Activated B cell treated with CpG ODN at 0.5 μM for 24 hours (primary cell): ENCODE results near the gene MT1B. TPM values are rescaled to one million over a fixed set of nuclear protein-coding genes. Genes with fewer than 3 reads are reported as not detected.
"Not testable (repeated sequence)": the region's sequence is repeated elsewhere in the genome, so short reads cannot be mapped to it uniquely, and the experiment has no call there.

Source experiments
- ATAC-seq: fragments of 200-7000 bp; cut with Tn5 transposase; one replicate; pipeline ENCODE4 v1.10.0; 2021; ENCODE audit warnings: low read depth, mild to moderate bottlenecking, moderate library complexity
- CTCF ChIA-PET: fragments of 350-600 bp; sonication (Branson Sonifier 250); formaldehyde crosslinking; loops from one replicate; lab custom pipeline; 2021; ENCODE audit warnings: antibody characterized with exemption; lab: Charles Lee
- POLR2A ChIA-PET: fragments of 350-600 bp; sonication (Branson Sonifier 250); formaldehyde crosslinking; loops from one replicate; lab custom pipeline; 2021; ENCODE audit warnings: antibody characterized with exemption; lab: Charles Lee
- DNase-seq: peaks from one replicate; pipeline ENCODE4 v3.0.0; 2022
- H3K27ac Mint-ChIP-seq: one replicate; pipeline ENCODE4 v1.8.0; 2020; ENCODE audit warnings: mixed read lengths
- H3K27me3 Mint-ChIP-seq: one replicate; pipeline ENCODE4 v1.8.0; 2021; ENCODE audit warnings: mixed read lengths
- H3K36me3 Mint-ChIP-seq: one replicate; pipeline ENCODE4 v1.8.0; 2021; ENCODE audit warnings: low read depth, mixed read lengths
- H3K4me1 Mint-ChIP-seq: one replicate; pipeline ENCODE4 v1.8.0; 2021; ENCODE audit warnings: mixed read lengths
- H3K4me3 Mint-ChIP-seq: one replicate; pipeline ENCODE4 v1.8.0; 2020; ENCODE audit warnings: mild to moderate bottlenecking, mixed read lengths
- H3K9me3 Mint-ChIP-seq: one replicate; pipeline ENCODE4 v1.8.0; 2020; ENCODE audit warnings: mixed read lengths
- intact Hi-C: fragments of 100-400 bp; cut with micrococcal nuclease; formaldehyde crosslinking; loops from one replicate; pipeline ENCODE4 v1.15.1; 2024
- total RNA-seq: library from RNA; stranded (reverse); gene quantifications from 2 replicates; pipeline ENCODE4 v1.2.3, GENCODE V29; 2022
- TF ChIP-seq, protein P1 (sequence below): fragments of 200-600 bp; IDR thresholded peaks from one replicate; pipeline ENCODE4 v1.8.0; 2022; ENCODE audit warnings: antibody characterized with exemption, mild to moderate bottlenecking

Gene MT1B
- total RNA-seq, 1 donor from 2014 or later, result not detected

DNA sequence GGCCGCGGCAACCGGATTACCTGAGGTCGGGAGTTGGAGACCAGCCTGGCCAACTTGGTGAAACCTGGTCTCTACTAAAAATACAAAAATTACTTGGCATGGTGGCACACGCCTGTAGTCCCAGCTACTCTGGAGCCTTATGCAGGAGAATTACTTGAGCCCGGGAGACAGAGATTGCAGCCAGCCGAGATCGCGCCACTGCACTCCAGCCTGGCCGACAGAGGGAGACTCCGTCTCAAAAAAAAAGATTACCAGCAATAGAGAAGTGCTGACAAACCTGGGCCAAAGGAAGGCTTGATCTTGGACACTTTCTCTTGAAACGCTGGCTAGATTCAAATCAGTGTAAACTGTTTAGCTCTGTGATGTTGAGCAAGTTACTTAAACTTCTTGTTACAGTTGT lies 22.2 kb downstream of the MT1B start:
- Mint-ChIP-seq H3K9me3 (no peaks in the 10 kb centered on the region), H3K4me1 (peaks cover 11% of the 10 kb centered on the region), H3K4me3 (no peak overlapping the region), H3K27me3 (peaks cover 58% of the 10 kb centered on the region), H3K36me3 (no peaks in the 10 kb centered on the region), H3K27ac (no peak overlapping the region)
- intact Hi-C loops, result loop anchor here (1.0 to 5.0 kb wide), 2 partner anchors 28 to 42 kb away; partner anchors contain the start of gene MT1M
- POLR2A ChIA-PET, result no interaction called here
- peak; percentile 61 for ATAC-seq
- TF ChIP-seq, protein P1, sequence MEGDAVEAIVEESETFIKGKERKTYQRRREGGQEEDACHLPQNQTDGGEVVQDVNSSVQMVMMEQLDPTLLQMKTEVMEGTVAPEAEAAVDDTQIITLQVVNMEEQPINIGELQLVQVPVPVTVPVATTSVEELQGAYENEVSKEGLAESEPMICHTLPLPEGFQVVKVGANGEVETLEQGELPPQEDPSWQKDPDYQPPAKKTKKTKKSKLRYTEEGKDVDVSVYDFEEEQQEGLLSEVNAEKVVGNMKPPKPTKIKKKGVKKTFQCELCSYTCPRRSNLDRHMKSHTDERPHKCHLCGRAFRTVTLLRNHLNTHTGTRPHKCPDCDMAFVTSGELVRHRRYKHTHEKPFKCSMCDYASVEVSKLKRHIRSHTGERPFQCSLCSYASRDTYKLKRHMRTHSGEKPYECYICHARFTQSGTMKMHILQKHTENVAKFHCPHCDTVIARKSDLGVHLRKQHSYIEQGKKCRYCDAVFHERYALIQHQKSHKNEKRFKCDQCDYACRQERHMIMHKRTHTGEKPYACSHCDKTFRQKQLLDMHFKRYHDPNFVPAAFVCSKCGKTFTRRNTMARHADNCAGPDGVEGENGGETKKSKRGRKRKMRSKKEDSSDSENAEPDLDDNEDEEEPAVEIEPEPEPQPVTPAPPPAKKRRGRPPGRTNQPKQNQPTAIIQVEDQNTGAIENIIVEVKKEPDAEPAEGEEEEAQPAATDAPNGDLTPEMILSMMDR, result no peak
- CTCF ChIA-PET, result interaction anchor here (1.2 kb wide), 1 partner anchor 28 kb away, joined by 11 read pairs; no protein-coding TSS in a partner anchor
- no peak for DNase-seq

DNA sequence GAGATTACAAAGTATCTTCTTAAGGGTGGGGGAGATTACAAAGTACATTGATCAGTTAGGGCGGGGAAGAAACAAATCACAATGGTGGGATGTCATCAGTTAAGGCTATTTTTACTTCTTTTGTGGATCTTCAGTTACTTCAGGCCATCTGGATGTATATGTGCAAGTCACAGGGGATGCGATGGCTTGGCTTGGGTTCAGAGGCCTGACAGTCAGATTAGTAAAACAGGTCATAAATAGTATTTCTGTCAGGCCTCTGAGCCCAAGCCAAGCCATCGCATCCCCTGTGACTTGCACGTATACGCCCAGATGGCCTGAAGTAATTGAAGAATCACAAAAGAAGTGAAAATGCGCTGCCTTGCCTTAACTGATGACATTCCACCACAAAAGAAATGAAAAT lies 22.9 kb downstream of the MT1B start:
- intact Hi-C loops, result loop anchor here (1.0 to 5.0 kb wide), 2 partner anchors 28 to 42 kb away; partner anchors contain the start of gene MT1M
- CTCF ChIA-PET, H3K9me3 Mint-ChIP-seq, DNase-seq, ATAC-seq, POLR2A ChIA-PET, H3K4me3 Mint-ChIP-seq, H3K27ac Mint-ChIP-seq, H3K36me3 Mint-ChIP-seq: not testable (repeated sequence)
- H3K27me3 Mint-ChIP-seq, result peaks cover 52% of the 10 kb centered on the region
- H3K4me1 Mint-ChIP-seq, result peaks cover 11% of the 10 kb centered on the region

DNA sequence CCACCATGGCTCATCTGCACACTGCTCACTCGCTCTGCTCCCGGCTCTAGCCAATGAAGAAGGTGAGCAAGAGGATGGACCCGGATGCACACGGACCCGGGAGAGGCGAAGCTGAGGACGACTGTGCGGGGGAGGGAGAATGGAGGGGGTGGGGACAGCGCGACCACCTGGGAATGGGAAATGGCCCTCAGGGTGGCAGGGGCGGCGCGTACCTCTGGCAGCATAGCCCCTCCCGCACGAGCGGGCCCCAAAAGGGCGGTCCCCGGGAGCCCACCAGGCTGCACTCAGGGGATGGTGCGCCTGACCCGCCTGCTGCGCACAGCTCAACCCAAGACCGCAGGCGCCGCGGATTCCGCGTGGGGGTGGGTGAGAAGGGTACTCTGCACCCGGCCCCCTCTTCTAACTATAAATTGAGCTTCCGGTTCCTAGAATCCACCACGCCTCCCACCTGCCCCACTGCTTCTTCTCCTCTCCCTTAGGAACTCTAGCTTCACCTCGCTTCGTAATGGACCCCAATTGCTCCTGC lies 24.1 kb downstream of the MT1B start:
- TF ChIP-seq, protein P1, result no peak
- Mint-ChIP-seq H3K36me3 (no peaks in the 10 kb centered on the region), H3K4me1 (peaks cover 11% of the 10 kb centered on the region), H3K9me3 (no peaks in the 10 kb centered on the region), H3K27ac (no peak overlapping the region), H3K27me3 (peaks cover 41% of the 10 kb centered on the region), H3K4me3 (peak overlapping the region; percentile 20)
- intact Hi-C loops, result no loop called here
- ATAC-seq (peak; percentile 34), DNase-seq (no peak)
- ChIA-PET CTCF (interaction anchor here (0.6 to 1.2 kb wide), 2 partner anchors 21 to 733 kb away, joined by 4 to 5 read pairs; no protein-coding TSS in a partner anchor), POLR2A (interaction anchor here (1.5 kb wide), 1 partner anchor 26 kb away, joined by 3 read pairs; no protein-coding TSS in a partner anchor)

DNA sequence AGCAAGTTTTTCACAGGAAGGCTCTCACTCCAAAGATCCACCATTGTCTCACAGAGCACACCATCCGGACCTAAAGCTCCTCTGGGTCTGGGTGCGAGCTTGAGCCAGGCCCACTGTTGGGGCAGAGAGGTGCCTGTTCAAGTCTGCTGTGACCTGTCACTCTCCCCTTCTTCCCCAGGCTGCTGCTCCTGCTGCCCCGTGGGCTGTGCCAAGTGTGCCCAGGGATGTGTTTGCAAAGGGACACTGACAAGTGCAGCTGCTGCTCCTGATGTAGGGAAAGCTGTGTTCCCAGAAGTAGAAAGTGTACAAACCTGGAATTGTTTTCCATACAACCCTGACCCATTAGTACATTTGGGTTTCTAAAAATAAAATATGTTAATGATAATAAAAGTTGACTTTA lies 25.8 kb downstream of the MT1B start:
- Mint-ChIP-seq H3K9me3 (no peaks in the 10 kb centered on the region), H3K27ac (no peak overlapping the region), H3K36me3 (no peaks in the 10 kb centered on the region), H3K27me3 (peaks cover 32% of the 10 kb centered on the region), H3K4me1 (peaks cover 19% of the 10 kb centered on the region), H3K4me3 (no peak overlapping the region)
- CTCF ChIA-PET, result interaction anchor here (1.9 kb wide), 1 partner anchor 25 kb away, joined by 9 read pairs; no protein-coding TSS in a partner anchor
- ATAC-seq (no peak), DNase-seq (no peak)
- intact Hi-C loops, result no loop called here
- TF ChIP-seq, protein P1, result no peak
- POLR2A ChIA-PET, result no interaction called here

DNA sequence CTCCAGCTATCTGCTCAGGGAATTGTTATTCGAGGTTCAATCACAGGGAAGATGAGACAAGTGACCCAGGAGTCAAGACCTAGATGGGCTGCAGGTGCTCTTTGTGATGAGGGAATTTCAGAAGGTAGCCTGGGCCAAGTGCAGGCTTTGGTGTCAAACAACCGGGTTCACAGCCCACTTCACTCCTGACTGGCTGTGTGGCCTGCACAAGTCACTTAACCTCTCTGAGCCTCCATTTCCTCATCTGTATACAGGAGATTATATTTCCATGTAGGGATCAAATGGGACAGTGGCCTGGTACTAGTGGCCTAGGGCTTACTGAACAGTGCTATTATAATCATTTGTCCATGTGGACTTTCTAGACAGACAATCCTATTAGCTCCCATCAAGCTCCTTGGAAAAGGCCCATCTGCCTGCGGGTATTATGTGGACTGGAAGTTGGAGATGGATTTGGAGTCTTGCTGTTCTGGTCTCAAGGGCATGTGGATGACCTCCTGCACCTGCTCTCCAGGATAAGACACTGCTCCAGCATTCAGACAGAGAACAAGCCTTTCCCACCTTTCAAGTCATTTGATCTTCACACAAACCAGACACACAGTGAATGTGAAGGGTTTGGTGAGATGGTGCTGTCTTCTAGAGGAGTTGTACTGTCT lies 27.5 kb downstream of the MT1B start:
- TF ChIP-seq, protein P1, result no peak
- ATAC-seq (no peak), DNase-seq (no peak)
- no peaks in the 10 kb centered on the region for H3K36me3 Mint-ChIP-seq
- no peak overlapping the region for H3K27ac Mint-ChIP-seq
- ChIA-PET POLR2A (no interaction called here), CTCF (interaction anchor here (0.6 to 1.1 kb wide), 2 partner anchors 163 to 596 kb away, joined by 3 read pairs; no protein-coding TSS in a partner anchor)
- peaks cover 20% of the 10 kb centered on the region for H3K4me1 Mint-ChIP-seq
- no peak overlapping the region for H3K4me3 Mint-ChIP-seq
- H3K9me3 Mint-ChIP-seq, result no peaks in the 10 kb centered on the region
- intact Hi-C loops, result no loop called here
- H3K27me3 Mint-ChIP-seq, result peaks cover 17% of the 10 kb centered on the region
